A549 (cell line): ENCODE data around the gene SRPK2. TPM values are rescaled to one million over a fixed set of nuclear protein-coding genes. Genes with fewer than 3 reads are reported as not detected.

Experiments
- ATAC-seq, 2 experiments: fragments of 200-7000 bp in 1 of 2; fragments of >200 bp in 1 of 2; cut with Nextera tagmentation in 1 of 2; cut with Tn5 transposase in 1 of 2; 3 replicates each; pipeline versions ENCODE4 v1.8.0 to v1.9.1; 2018 to 2020; ENCODE audit warnings: mild to moderate bottlenecking in 1 of 2, moderate library complexity in 1 of 2
- CTCF ChIA-PET: fragments of 300-600 bp; sonication (Branson Sonifier 250); formaldehyde crosslinking; extraction: SDS; loops from one replicate; lab custom pipeline; 2021; ENCODE audit warnings: antibody characterized with exemption, inconsistent platforms; lab: Yijun Ruan, JAX
- POLR2A ChIA-PET: fragments of 350-600 bp; formaldehyde crosslinking; extraction: SDS; loops from one replicate; lab custom pipeline; 2021; ENCODE audit warnings: antibody characterized with exemption, inconsistent platforms; lab: Yijun Ruan, JAX
- DNase-seq, 2 experiments: peaks; one replicate each; pipeline versions ENCODE4 v3.0.0 to v3.0.0-alpha.2; 2011 to 2016; ENCODE audit warnings: low read depth in 1 of 2, low spot score in 1 of 2
- FAIRE-seq: peaks from 2 replicates; lab custom pipeline; 2011; peaks lifted over from hg19 to GRCh38; lab: Jason Lieb, UNC
- H3K27ac ChIP-seq, 2 experiments: fragments of >200 bp; sonication (Bioruptor Twin); formaldehyde crosslinking; 3 replicates each; pipeline ENCODE4 v1.5.1; 2016 to 2017
- H3K4me1 ChIP-seq: fragments of >200 bp; sonication (Bioruptor Twin); formaldehyde crosslinking; 3 replicates; pipeline ENCODE4 v1.6.1; 2016
- H3K4me2 ChIP-seq: fragments of >200 bp; sonication (Bioruptor Twin); formaldehyde crosslinking; 3 replicates; pipeline ENCODE4 v1.6.1; 2016
- H3K4me3 ChIP-seq: fragments of >200 bp; sonication (Bioruptor Twin); formaldehyde crosslinking; 3 replicates; pipeline ENCODE4 v1.5.1; 2016
- H3K9me3 ChIP-seq: fragments of >200 bp; sonication (Bioruptor Twin); formaldehyde crosslinking; 3 replicates; pipeline ENCODE4 v1.6.1; 2016
- BHLHE40 ChIP-seq: IDR thresholded peaks from 2 replicates; pipeline ENCODE4 v1.6.1; 2012; ENCODE audit warnings: low read depth, low read length, inconsistent platforms
- CBX2 ChIP-seq: fragments of 200-600 bp; sonication (generic); IDR thresholded peaks from 2 replicates; pipeline ENCODE4 v1.6.1; 2016; ENCODE audit warnings: low read depth, mild to moderate bottlenecking, borderline replicate concordance
- CBX8 ChIP-seq: fragments of 200-600 bp; sonication (generic); IDR thresholded peaks from 2 replicates; pipeline ENCODE4 v1.6.1; 2016
- EHMT2 ChIP-seq: fragments of 200-600 bp; sonication (generic); IDR thresholded peaks from 2 replicates; pipeline ENCODE4 v1.6.1; 2016; ENCODE audit warnings: antibody characterized with exemption, low read depth, mild to moderate bottlenecking, moderate library complexity
- EP300 ChIP-seq, 2 experiments: fragments of >200 bp; sonication (Bioruptor Twin); formaldehyde crosslinking; IDR thresholded peaks; 2 replicates in 1 of 2; 3 replicates in 1 of 2; pipeline ENCODE4 v1.6.1; 2016 to 2017
- FOXS1 ChIP-seq: fragments of 250-450 bp; sonication (Bioruptor Pico); IDR thresholded peaks from 2 replicates; pipeline ENCODE4 v1.5.0; 2020; ENCODE audit warnings: mild to moderate bottlenecking, moderate library complexity
- HDAC2 ChIP-seq: fragments of 200-600 bp; sonication (generic); IDR thresholded peaks from 2 replicates; pipeline ENCODE4 v1.6.1; 2016
- HEYL ChIP-seq: fragments of 250-450 bp; sonication (Bioruptor Pico); IDR thresholded peaks from 2 replicates; pipeline ENCODE4 v1.8.0; 2021; ENCODE audit warnings: mild to moderate bottlenecking, moderate library complexity
- HOXB13 ChIP-seq: fragments of 250-450 bp; sonication (Bioruptor Pico); IDR thresholded peaks from 2 replicates; pipeline ENCODE4 v1.5.0; 2020; ENCODE audit warnings: low read depth, mild to moderate bottlenecking, moderate library complexity
- JUNB ChIP-seq: fragments of >200 bp; sonication (Bioruptor Twin); formaldehyde crosslinking; IDR thresholded peaks from 2 replicates; pipeline ENCODE4 v1.6.1; 2016
- KDM1A ChIP-seq: fragments of 200-600 bp; sonication (generic); IDR thresholded peaks from 2 replicates; pipeline ENCODE4 v1.6.1; 2016; ENCODE audit warnings: low read depth, mild to moderate bottlenecking
- KDM5A ChIP-seq: fragments of 200-600 bp; sonication (generic); IDR thresholded peaks from 2 replicates; pipeline ENCODE4 v1.6.1; 2016; ENCODE audit warnings: antibody characterized with exemption, mild to moderate bottlenecking
- MYC ChIP-seq: IDR thresholded peaks from 2 replicates; pipeline ENCODE4 v1.6.1; 2012; ENCODE audit warnings: mild to moderate bottlenecking, inconsistent platforms, low read length, improper control_type of control experiment, borderline replicate concordance
- NPAS2 ChIP-seq: fragments of 250-450 bp; sonication (Bioruptor Pico); IDR thresholded peaks from 2 replicates; pipeline ENCODE4 v1.8.0; 2022; ENCODE audit warnings: mild to moderate bottlenecking, moderate library complexity, borderline replicate concordance
- PBX3 ChIP-seq: IDR thresholded peaks from 2 replicates; pipeline ENCODE4 v1.6.1; 2012
- PHF8 ChIP-seq: fragments of 200-600 bp; sonication (generic); IDR thresholded peaks from 2 replicates; pipeline ENCODE4 v1.6.1; 2016; ENCODE audit warnings: low read depth, mild to moderate bottlenecking, antibody characterized with exemption, moderate library complexity, borderline replicate concordance
- RAD21 ChIP-seq, 2 experiments: fragments of >200 bp in 1 of 2; sonication (Bioruptor Twin) in 1 of 2; formaldehyde crosslinking in 1 of 2; IDR thresholded peaks in 1 of 2; conservative IDR thresholded peaks in 1 of 2; 2 replicates in 1 of 2; 3 replicates in 1 of 2; pipeline ENCODE4 v1.6.1; 2012 to 2018; ENCODE audit warnings: inconsistent platforms in 1 of 2
- RCOR1 ChIP-seq: fragments of 150-350 bp; IDR thresholded peaks from 2 replicates; pipeline ENCODE4 v1.6.1; 2014; ENCODE audit warnings: antibody characterized with exemption, low read length, low read depth
- RNF2 ChIP-seq: fragments of 200-600 bp; sonication (generic); IDR thresholded peaks from 2 replicates; pipeline ENCODE4 v1.6.1; 2016; ENCODE audit warnings: low read depth, mild to moderate bottlenecking, antibody characterized with exemption, moderate library complexity, borderline replicate concordance
- SMC3 ChIP-seq: fragments of >200 bp; sonication (Bioruptor Twin); formaldehyde crosslinking; IDR thresholded peaks from 3 replicates; pipeline ENCODE4 v1.6.1; 2018; ENCODE audit warnings: inconsistent platforms
- USF2 ChIP-seq: fragments of 450-650 bp; IDR thresholded peaks from 2 replicates; pipeline ENCODE4 v1.6.1; 2014; ENCODE audit warnings: antibody characterized with exemption
- WGBS: methylation state at CpG from one replicate; pipeline ENCODE4 v1.1.6; 2017; ENCODE audit errors: missing lambda C conversion rate; 5-methylcytosine and 5-hydroxymethylcytosine counted together
- polyA plus RNA-seq, 4 experiments: library from polyadenylated mRNA; depleted of rRNA in 3 of 4; stranded (reverse); fragments of >200 nt; fragmentation: RNase III in 1 of 4; extraction: RNeasy Plus Mini Kit Qiagen cat#74134 plus additional on column Dnase treatment in 1 of 4; gene quantifications; 2 replicates in 3 of 4; 3 replicates in 1 of 4; pipeline ENCODE4 v1.2.3, GENCODE V29; 2011 to 2017
- TF ChIP-seq, protein P1 (sequence below): fragments of >200 bp; sonication (Bioruptor Twin); formaldehyde crosslinking; IDR thresholded peaks from 2 replicates; pipeline ENCODE4 v1.6.1; 2016

The SRPK2 gene
- polyA plus RNA-seq, 2 of the 4 experiments (the other 2 are of a cell fraction): 23.0 to 30.9 TPM

DNA sequence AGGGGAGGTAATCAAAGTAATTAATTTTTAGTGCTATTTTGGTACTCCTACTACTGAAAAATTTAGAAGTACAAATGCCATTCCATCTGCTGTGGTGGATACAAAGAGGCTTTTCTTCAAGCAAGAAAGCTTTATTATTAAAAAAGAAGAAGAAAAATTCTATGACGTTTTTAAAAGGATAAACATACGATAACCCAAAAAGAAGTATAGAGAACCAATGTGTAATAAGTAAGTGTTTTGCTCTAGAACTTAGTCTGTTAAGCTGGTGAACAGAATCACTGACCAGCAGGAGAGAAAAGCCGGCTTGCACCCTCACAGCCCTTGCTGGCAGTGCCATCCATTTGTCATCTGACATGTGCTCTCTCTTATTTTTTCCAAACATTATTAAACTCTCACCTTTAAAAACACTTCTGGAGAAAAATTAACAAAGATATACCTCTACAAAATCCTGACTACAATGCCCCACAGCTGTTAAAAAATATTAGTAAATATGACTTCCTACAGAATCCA lies 81.5 kb downstream of the SRPK2 start:
- 84% methylated on average over 3 of the region's 3 CpGs for WGBS
- Histone ChIP-seq H3K4me2 (no peak overlapping the region), H3K4me1 (peaks cover 10% of the 10 kb centered on the region), H3K27ac (no peak overlapping the region), H3K9me3 (no peaks in the 10 kb centered on the region), H3K4me3 (no peak overlapping the region)
- ATAC-seq (no peak), FAIRE-seq (no peak), DNase-seq (no peak)
- ChIA-PET CTCF (interaction anchor here (1.3 kb wide), 1 partner anchor 166 kb away, joined by 5 read pairs; no protein-coding TSS in a partner anchor), POLR2A (no interaction called here)
- no peak for TF ChIP-seq EP300 (IDR thresholded peaks at IDR 0.05)
- no peak for TF ChIP-seq USF2
- TF ChIP-seq PHF8: no peak
- TF ChIP-seq HDAC2: no peak
- no peak for TF ChIP-seq CBX8
- no peak for TF ChIP-seq NPAS2 (CRISPR knock-in tag)
- TF ChIP-seq, protein P1, sequence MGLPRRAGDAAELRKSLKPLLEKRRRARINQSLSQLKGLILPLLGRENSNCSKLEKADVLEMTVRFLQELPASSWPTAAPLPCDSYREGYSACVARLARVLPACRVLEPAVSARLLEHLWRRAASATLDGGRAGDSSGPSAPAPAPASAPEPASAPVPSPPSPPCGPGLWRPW: no peak
- TF ChIP-seq SMC3: no peak
- no peak for TF ChIP-seq RAD21 (conservative IDR thresholded peaks at IDR 0.05 in 1 of 2, IDR thresholded peaks at IDR 0.05 in 1 of 2)
- no peak for TF ChIP-seq BHLHE40
- no peak for TF ChIP-seq HEYL (CRISPR knock-in tag)
- TF ChIP-seq JUNB: no peak
- TF ChIP-seq CBX2: no peak
- TF ChIP-seq MYC: no peak

DNA sequence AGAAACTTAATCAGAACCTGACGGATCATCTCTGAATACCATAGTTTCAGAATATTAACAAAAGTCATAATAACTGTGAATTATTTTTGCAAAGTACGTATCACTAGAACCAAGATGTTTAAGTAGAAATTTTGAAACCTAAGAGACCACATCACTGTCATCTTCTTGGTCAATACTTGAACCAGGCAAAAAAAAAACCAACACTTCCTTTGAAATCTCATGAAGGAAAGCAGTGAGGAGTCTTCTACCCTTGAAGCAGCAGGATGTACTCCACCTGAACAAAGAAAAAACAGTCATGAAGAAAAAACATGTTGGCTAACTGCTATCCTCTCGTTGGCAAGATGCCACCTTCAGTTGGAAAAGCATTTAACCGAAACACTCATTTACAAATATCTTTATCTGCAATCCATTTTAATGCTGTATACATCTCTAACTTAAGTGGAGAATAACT lies 82.4 kb downstream of the SRPK2 start:
- no peak overlapping the region for H3K27ac ChIP-seq
- FAIRE-seq: no peak
- ChIA-PET POLR2A (no interaction called here), CTCF (no interaction called here)
- no peaks in the 10 kb centered on the region for H3K9me3 ChIP-seq
- H3K4me3 ChIP-seq: no peak overlapping the region
- no peak for DNase-seq
- no peak overlapping the region for H3K4me2 ChIP-seq
- no peak for TF ChIP-seq SMC3
- no peak for TF ChIP-seq RCOR1
- no peak for TF ChIP-seq JUNB
- no peak for TF ChIP-seq KDM1A
- no peak for TF ChIP-seq EP300 (IDR thresholded peaks at IDR 0.05)
- TF ChIP-seq EHMT2: no peak
- no peak for TF ChIP-seq RNF2
- no peak for TF ChIP-seq KDM5A
- WGBS: 81% methylated on average over 4 of the region's 4 CpGs
- peaks cover 10% of the 10 kb centered on the region for H3K4me1 ChIP-seq
- ATAC-seq: no peak

GRCh38 chr7:105305633-105306032 lies 83.1 kb downstream of the SRPK2 start:
- Histone ChIP-seq H3K4me1 (peaks cover 10% of the 10 kb centered on the region), H3K27ac (no peak overlapping the region), H3K4me3 (no peak overlapping the region), H3K9me3 (no peaks in the 10 kb centered on the region), H3K4me2 (no peak overlapping the region)
- FAIRE-seq (no peak), ATAC-seq (no peak), DNase-seq (no peak)
- TF ChIP-seq PHF8 (no peak), PBX3 (no peak), HOXB13 (CRISPR knock-in tag) (no peak), HDAC2 (no peak), HEYL (CRISPR knock-in tag) (no peak), BHLHE40 (no peak), EHMT2 (no peak), FOXS1 (CRISPR knock-in tag) (no peak)
- TF ChIP-seq, protein P1: no peak
- 99% methylated on average over 2 of the region's 2 CpGs for WGBS
- POLR2A ChIA-PET: no interaction called here
- CTCF ChIA-PET: no interaction called here
